ENCODE data around the gene BLOC1S1. TPM values are rescaled to one million over a fixed set of nuclear protein-coding genes. Genes with fewer than 3 reads are reported as not detected.

The BLOC1S1 gene
- total and polyA plus RNA-seq, 2 of the 4 experiments (the other 2 are of a cell fraction) = 128 to 285 TPM

DNA sequence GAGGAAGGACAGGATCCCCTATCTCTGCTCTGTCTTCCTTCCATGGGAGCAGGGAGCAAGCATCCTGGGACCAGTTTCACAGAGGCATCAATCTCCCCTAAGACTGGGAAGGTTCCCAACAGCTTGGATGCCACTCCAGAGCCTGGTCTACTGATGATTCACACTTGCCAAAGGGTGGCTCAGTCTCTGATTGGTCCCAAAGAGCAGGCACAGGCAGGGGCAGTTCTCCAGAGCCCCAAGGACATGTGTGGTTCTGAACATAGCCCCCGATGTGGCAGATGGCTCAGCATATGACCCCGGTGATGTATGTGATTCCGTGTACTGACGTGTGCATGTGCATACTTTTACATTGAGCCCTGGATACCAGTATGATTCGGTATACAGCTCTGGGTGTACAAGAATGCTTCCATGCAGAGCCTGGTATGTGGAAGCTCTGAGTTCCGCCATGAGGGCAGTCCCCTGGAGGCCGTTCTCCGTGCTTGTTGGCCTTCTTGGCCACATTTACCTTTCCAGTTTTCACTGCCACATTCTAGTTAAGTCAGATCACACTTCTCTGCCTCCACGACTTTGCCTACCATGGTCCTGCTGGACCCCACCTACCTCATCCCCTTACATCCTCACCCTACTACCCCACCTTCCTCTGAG, 29.4 kb upstream of the BLOC1S1 start:
- Histone ChIP-seq H2AK5ac (ENCODE audit: low read depth, low read length) (no peak overlapping the region), H4K91ac (ENCODE audit: insufficient read depth, low read depth, low read length) (no peak overlapping the region), H3K14ac (replicated peaks; ENCODE audit: low read depth, low read length) (no peak overlapping the region), H3K4me2 (ENCODE audit: low read depth, low read length) (no peak overlapping the region), H3K4me3 (ENCODE audit: insufficient read depth, low read depth, low read length) (no peak overlapping the region), H2BK120ac (ENCODE audit: low read depth, low read length) (no peak overlapping the region), H3K79me1 (ENCODE audit: low read depth in 1 of 2, low read length in 2 of 2) (no peaks in the 10 kb centered on the region), H3K36me3 (ENCODE audit: control insufficient read depth, insufficient read depth, low read length) (no peaks in the 10 kb centered on the region), H3K18ac (ENCODE audit: low read depth, low read length) (no peak overlapping the region), H3K56ac (ENCODE audit: extremely low read depth, insufficient read depth, low read length) (no peak overlapping the region), H2BK15ac (ENCODE audit: low read depth, low read length) (no peak overlapping the region), H3K23ac (ENCODE audit: low read depth, low read length) (no peak overlapping the region), H3K9ac (ENCODE audit: low read depth, low read length) (no peak overlapping the region), H2BK5ac (ENCODE audit: low read depth, low read length, poor library complexity, severe bottlenecking) (no peak overlapping the region), H3K9me1 (ENCODE audit: insufficient read depth, low read length) (no peaks in the 10 kb centered on the region), H3K4ac (ENCODE audit: low read depth, low read length) (no peak overlapping the region), H3K27ac (ENCODE audit: insufficient read depth, low read length) (no peak overlapping the region), H3K27me3 (ENCODE audit: control insufficient read depth, insufficient read depth, low read length) (peaks cover 12% of the 10 kb centered on the region), H3K4me1 (ENCODE audit: control insufficient read depth, insufficient read depth, low read length) (no peaks in the 10 kb centered on the region; the same call in 1 of the 2 replicates), H4K8ac (ENCODE audit: low read depth in 2 of 2, low read length in 2 of 2) (no peak overlapping the region), H2BK20ac (ENCODE audit: low read depth, low read length) (no peak overlapping the region), H4K5ac (ENCODE audit: low read depth, low read length) (no peak overlapping the region), H3K9me3 (ENCODE audit: control insufficient read depth, insufficient read depth, low read length) (no peaks in the 10 kb centered on the region), H2AK9ac (replicated peaks; ENCODE audit: low read depth, low read length, poor library complexity) (no peak overlapping the region), H4K20me1 (ENCODE audit: insufficient read depth, low read length) (no peaks in the 10 kb centered on the region), H2AFZ (replicated peaks; ENCODE audit: low read length, poor library complexity) (peak overlapping the region; percentile 8)
- no peak for DNase-seq
- ChIA-PET CTCF (no interaction called here), POLR2A (ENCODE audit: unreplicated experiment) (no interaction called here)
- in situ Hi-C loops (cut with MboI; ENCODE audit: low sequenced_read_pairs) (no loop called here), intact Hi-C loops (cut with micrococcal nuclease) (no loop called here), dilution Hi-C loops (cut with HindIII; ENCODE audit: low sequenced_read_pairs, unreplicated experiment) (no loop called here)
- BruUV-seq (replicated peaks) = no TSS peak
- 88% methylated on average over 9 of the region's 9 CpGs; no CpG with 5 or more reads in 1 of the 2 experiments for WGBS, 2 experiments (ENCODE audit: extremely low coverage in 2 of 2, insufficient read length in 1 of 2)
- ATAC-seq (ENCODE audit: low read depth) = peak; percentile 33; the same call in 1 of the 2 replicates
- TF ChIP-seq CHD1 (IDR thresholded peaks at IDR 0.05; ENCODE audit: low read depth, low read length) = no peak
- TF ChIP-seq, protein P1, sequence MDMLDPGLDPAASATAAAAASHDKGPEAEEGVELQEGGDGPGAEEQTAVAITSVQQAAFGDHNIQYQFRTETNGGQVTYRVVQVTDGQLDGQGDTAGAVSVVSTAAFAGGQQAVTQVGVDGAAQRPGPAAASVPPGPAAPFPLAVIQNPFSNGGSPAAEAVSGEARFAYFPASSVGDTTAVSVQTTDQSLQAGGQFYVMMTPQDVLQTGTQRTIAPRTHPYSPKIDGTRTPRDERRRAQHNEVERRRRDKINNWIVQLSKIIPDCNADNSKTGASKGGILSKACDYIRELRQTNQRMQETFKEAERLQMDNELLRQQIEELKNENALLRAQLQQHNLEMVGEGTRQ (IDR thresholded peaks at IDR 0.05; ENCODE audit: low read depth, low read length) = no peak
- no peak for TF ChIP-seq FOS (IDR thresholded peaks at IDR 0.05; ENCODE audit: low read depth, low read length)
- no peak for TF ChIP-seq MAFK (IDR thresholded peaks at IDR 0.05; ENCODE audit: low read depth, low read length)
- TF ChIP-seq POLR2A (IDR thresholded peaks at IDR 0.05; ENCODE audit: low read depth, low read length) = no peak
- no peak for TF ChIP-seq MXI1 (IDR thresholded peaks at IDR 0.05; ENCODE audit: borderline replicate concordance, low read depth, low read length)
- TF ChIP-seq ELK1 (IDR thresholded peaks at IDR 0.05; ENCODE audit: borderline replicate concordance, low read depth, low read length) = no peak

All from IMR-90 (cell line).